ENCODE data around the gene PSMA7. TPM values are rescaled to one million over a fixed set of nuclear protein-coding genes. Genes with fewer than 3 reads are reported as not detected.

Gene PSMA7
- total and polyA plus RNA-seq, 2 donors (not counting 1 experiment from before 2014, with no cell fraction given), result 140 to 252 TPM

- H3K79me2 ChIP-seq (ENCODE audit: control insufficient read depth, insufficient read depth, low read length), result no peaks in the 10 kb centered on the region
- peaks cover 0 to 91% (median 46%) of the 10 kb centered on the region in 3 donors for H3K9me3 ChIP-seq (ENCODE audit: control extremely low read depth in 1 of 3, control insufficient read depth in 2 of 3, insufficient read depth in 1 of 3, low read length in 2 of 3)
- peaks cover 0 to 16% (median 3%) of the 10 kb centered on the region in 4 experiments for H3K27me3 ChIP-seq (replicated peaks in 1 of 4; ENCODE audit: control extremely low read depth in 1 of 4, control insufficient read depth in 3 of 4, insufficient read depth in 4 of 4, low read length in 3 of 4)
- no peaks in the 10 kb centered on the region for H3K4me1 Mint-ChIP-seq
- no peak overlapping the region for H3K27ac Mint-ChIP-seq
- H3K9ac ChIP-seq (ENCODE audit: low read length), result no peak overlapping the region
- no peak overlapping the region for H3K4me2 ChIP-seq (replicated peaks; ENCODE audit: low read depth, low read length, poor library complexity, severe bottlenecking)
- H4K20me1 ChIP-seq (ENCODE audit: control insufficient read depth, insufficient read depth, low read length, poor library complexity, severe bottlenecking), result no peaks in the 10 kb centered on the region
- POLR2A ChIA-PET, result no interaction called here
- DNase-seq, result no peak
- H3K27ac ChIP-seq (ENCODE audit: low read length in 2 of 2), result no peak overlapping the region
- no peak for TF ChIP-seq CTCF (IDR thresholded peaks at IDR 0.05)
- TF ChIP-seq EZH2 (IDR thresholded peaks at IDR 0.05; ENCODE audit: borderline replicate concordance, insufficient read depth, low read depth, low read length, poor library complexity, severe bottlenecking), result no peak
- intact Hi-C loops (cut with micrococcal nuclease), result no loop called here
- no peak overlapping the region for H3K4me3 Mint-ChIP-seq
- no peak overlapping the region for H3K4me3 ChIP-seq (ENCODE audit: control extremely low read depth in 1 of 5, extremely low read depth in 1 of 5, insufficient read depth in 1 of 5, low read depth in 2 of 5, low read length in 4 of 5)
- peaks cover 14% of the 10 kb centered on the region for H3K9me3 Mint-ChIP-seq (ENCODE audit: insufficient read depth)
- no peak for ATAC-seq (ENCODE audit: low read depth)
- CTCF ChIA-PET, result no interaction called here
- H3K27me3 Mint-ChIP-seq, result peaks cover 9% of the 10 kb centered on the region
- no peak overlapping the region for H2AFZ ChIP-seq (ENCODE audit: insufficient read depth, low read depth, low read length, poor library complexity, severe bottlenecking)
- 63% methylated on average over 4 of the region's 7 CpGs for WGBS (ENCODE audit: insufficient coverage)
- H3K36me3 ChIP-seq (replicated peaks in 1 of 2; ENCODE audit: control extremely low read depth in 1 of 2, control insufficient read depth in 1 of 2, extremely low read depth in 1 of 2, insufficient read depth in 2 of 2, low read length in 1 of 2), result no peaks in the 10 kb centered on the region
- H3K4me1 ChIP-seq (ENCODE audit: control insufficient read depth in 2 of 2, insufficient read depth in 2 of 2, low read length in 2 of 2), result no peaks in the 10 kb centered on the region
These were observed 38.3 kb downstream of the PSMA7 start for GRCh38 chr20:62104791-62105345.

GRCh38 chr20:62104234-62104789 lies 38.9 kb downstream of the PSMA7 start:
- Histone ChIP-seq H3K9ac (ENCODE audit: low read length) (no peak overlapping the region), H2AFZ (ENCODE audit: insufficient read depth, low read depth, low read length, poor library complexity, severe bottlenecking) (no peak overlapping the region), H3K27ac (ENCODE audit: low read length in 2 of 2) (no peak overlapping the region), H3K27me3 (replicated peaks in 1 of 4; ENCODE audit: control extremely low read depth in 1 of 4, control insufficient read depth in 3 of 4, insufficient read depth in 4 of 4, low read length in 3 of 4) (peaks cover 0 to 16% (median 3%) of the 10 kb centered on the region in 4 experiments), H3K4me2 (replicated peaks; ENCODE audit: low read depth, low read length, poor library complexity, severe bottlenecking) (no peak overlapping the region), H3K4me1 (ENCODE audit: control insufficient read depth in 2 of 2, insufficient read depth in 2 of 2, low read length in 2 of 2) (no peaks in the 10 kb centered on the region), H3K9me3 (ENCODE audit: control extremely low read depth in 1 of 3, control insufficient read depth in 2 of 3, insufficient read depth in 1 of 3, low read length in 2 of 3) (peaks cover 0 to 91% (median 43%) of the 10 kb centered on the region in 3 donors), H3K4me3 (ENCODE audit: control extremely low read depth in 1 of 5, extremely low read depth in 1 of 5, insufficient read depth in 1 of 5, low read depth in 2 of 5, low read length in 4 of 5) (no peak overlapping the region), H4K20me1 (ENCODE audit: control insufficient read depth, insufficient read depth, low read length, poor library complexity, severe bottlenecking) (no peaks in the 10 kb centered on the region), H3K79me2 (ENCODE audit: control insufficient read depth, insufficient read depth, low read length) (no peaks in the 10 kb centered on the region), H3K36me3 (replicated peaks in 1 of 2; ENCODE audit: control extremely low read depth in 1 of 2, control insufficient read depth in 1 of 2, extremely low read depth in 1 of 2, insufficient read depth in 2 of 2, low read length in 1 of 2) (no peaks in the 10 kb centered on the region)
- ChIA-PET CTCF (no interaction called here), POLR2A (no interaction called here)
- no peak overlapping the region for H3K27ac Mint-ChIP-seq
- intact Hi-C loops (cut with micrococcal nuclease), result no loop called here
- 53% methylated on average over 13 of the region's 15 CpGs for WGBS (ENCODE audit: insufficient coverage)
- H3K4me3 Mint-ChIP-seq, result no peak overlapping the region
- no peaks in the 10 kb centered on the region for H3K4me1 Mint-ChIP-seq
- DNase-seq (no peak), ATAC-seq (ENCODE audit: low read depth) (no peak)
- TF ChIP-seq EZH2 (IDR thresholded peaks at IDR 0.05; ENCODE audit: borderline replicate concordance, insufficient read depth, low read depth, low read length, poor library complexity, severe bottlenecking) (no peak), CTCF (IDR thresholded peaks at IDR 0.05) (no peak)
- H3K27me3 Mint-ChIP-seq, result peaks cover 9% of the 10 kb centered on the region
- H3K9me3 Mint-ChIP-seq (ENCODE audit: insufficient read depth), result peaks cover 14% of the 10 kb centered on the region
